Measurements from ENCODE around the gene SNX1.

DNA sequence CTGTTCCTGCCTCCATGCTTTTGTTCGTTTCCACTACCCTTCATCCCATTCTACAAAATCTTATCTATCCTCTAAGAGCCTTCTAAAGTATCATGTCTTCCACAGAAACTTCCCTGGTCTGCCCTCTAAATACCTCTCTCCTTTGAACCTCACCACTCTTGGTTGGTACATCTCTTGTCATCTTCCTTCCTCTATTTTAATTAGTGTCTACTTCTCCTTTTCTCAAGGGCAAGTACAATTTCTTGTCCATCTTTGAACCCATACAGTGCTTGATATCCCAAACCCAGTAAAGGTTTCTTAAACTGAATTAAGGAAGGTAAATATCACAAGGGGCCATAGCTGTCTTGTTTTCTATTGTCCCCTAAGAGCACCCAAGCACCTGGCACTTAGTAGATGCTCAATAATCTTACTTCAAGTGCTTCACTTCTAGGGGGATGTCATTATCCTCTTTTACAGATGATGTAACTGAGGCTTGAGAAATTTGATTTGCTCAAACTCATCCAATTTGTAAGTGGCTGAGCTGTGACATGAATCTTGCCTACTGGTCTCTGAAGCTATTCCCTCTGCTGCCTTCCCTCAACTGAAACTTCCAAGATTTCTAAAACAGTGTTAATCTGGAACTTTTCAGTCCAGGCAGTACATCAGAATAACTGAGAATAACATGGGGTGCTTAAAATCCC is 46.9 kb upstream of the SNX1 start:
- TF ChIP-seq, protein P1, sequence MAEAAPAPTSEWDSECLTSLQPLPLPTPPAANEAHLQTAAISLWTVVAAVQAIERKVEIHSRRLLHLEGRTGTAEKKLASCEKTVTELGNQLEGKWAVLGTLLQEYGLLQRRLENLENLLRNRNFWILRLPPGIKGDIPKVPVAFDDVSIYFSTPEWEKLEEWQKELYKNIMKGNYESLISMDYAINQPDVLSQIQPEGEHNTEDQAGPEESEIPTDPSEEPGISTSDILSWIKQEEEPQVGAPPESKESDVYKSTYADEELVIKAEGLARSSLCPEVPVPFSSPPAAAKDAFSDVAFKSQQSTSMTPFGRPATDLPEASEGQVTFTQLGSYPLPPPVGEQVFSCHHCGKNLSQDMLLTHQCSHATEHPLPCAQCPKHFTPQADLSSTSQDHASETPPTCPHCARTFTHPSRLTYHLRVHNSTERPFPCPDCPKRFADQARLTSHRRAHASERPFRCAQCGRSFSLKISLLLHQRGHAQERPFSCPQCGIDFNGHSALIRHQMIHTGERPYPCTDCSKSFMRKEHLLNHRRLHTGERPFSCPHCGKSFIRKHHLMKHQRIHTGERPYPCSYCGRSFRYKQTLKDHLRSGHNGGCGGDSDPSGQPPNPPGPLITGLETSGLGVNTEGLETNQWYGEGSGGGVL (tag by site-specific recombination; IDR thresholded peaks at IDR 0.05): no peak
- TF ChIP-seq, protein P2, sequence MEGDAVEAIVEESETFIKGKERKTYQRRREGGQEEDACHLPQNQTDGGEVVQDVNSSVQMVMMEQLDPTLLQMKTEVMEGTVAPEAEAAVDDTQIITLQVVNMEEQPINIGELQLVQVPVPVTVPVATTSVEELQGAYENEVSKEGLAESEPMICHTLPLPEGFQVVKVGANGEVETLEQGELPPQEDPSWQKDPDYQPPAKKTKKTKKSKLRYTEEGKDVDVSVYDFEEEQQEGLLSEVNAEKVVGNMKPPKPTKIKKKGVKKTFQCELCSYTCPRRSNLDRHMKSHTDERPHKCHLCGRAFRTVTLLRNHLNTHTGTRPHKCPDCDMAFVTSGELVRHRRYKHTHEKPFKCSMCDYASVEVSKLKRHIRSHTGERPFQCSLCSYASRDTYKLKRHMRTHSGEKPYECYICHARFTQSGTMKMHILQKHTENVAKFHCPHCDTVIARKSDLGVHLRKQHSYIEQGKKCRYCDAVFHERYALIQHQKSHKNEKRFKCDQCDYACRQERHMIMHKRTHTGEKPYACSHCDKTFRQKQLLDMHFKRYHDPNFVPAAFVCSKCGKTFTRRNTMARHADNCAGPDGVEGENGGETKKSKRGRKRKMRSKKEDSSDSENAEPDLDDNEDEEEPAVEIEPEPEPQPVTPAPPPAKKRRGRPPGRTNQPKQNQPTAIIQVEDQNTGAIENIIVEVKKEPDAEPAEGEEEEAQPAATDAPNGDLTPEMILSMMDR (tag by site-specific recombination; IDR thresholded peaks at IDR 0.05): no peak

Data from HEK293 (cell line).